K562 (cell line): ENCODE data around the gene PAIP2.
"Not testable (repeated sequence)": the region's sequence is repeated elsewhere in the genome, so short reads cannot be mapped to it uniquely, and the experiment has no call there.

Experiments used
- CAMTA2 ChIP-seq: fragments of 250-450 bp; sonication (Bioruptor Pico); conservative IDR thresholded peaks from 2 replicates; pipeline ENCODE4 v1.5.1; 2022
- CTCF ChIP-seq, 3 experiments: IDR thresholded peaks in 2 of 3; conservative IDR thresholded peaks in 1 of 3; 2 replicates each; pipeline ENCODE4 v1.5.1; 2011 to 2012; ENCODE audit warnings: low read length in 3 of 3, mild to moderate bottlenecking in 3 of 3, control low read depth in 2 of 3, improper control_type of control experiment in 1 of 3, inconsistent platforms in 1 of 3, low read depth in 1 of 3, mixed read lengths in 1 of 3, moderate library complexity in 1 of 3; ENCODE audit not compliant: insufficient read depth in 2 of 3
- EP300 ChIP-seq: IDR thresholded peaks from 2 replicates; pipeline ENCODE4 v1.6.1; 2012; ENCODE audit warnings: low read length, improper control_type of control experiment
- MTA2 ChIP-seq: fragments of 450-650 bp; IDR thresholded peaks from 2 replicates; pipeline ENCODE4 v1.6.1; 2016; ENCODE audit warnings: low read depth
- NRF1 ChIP-seq, 2 experiments: fragments of 450-650 bp; IDR thresholded peaks in 1 of 2; conservative IDR thresholded peaks in 1 of 2; 2 replicates each; pipeline ENCODE4 v1.6.1; 2014; ENCODE audit warnings: mild to moderate bottlenecking in 2 of 2
- PCBP2 ChIP-seq: fragments of 200-400 bp; formaldehyde crosslinking; IDR thresholded peaks from 2 replicates; pipeline ENCODE4 v1.6.1; 2018; ENCODE audit warnings: low read length, low read depth, mild to moderate bottlenecking, moderate library complexity; ENCODE audit not compliant: poor library complexity, severe bottlenecking
- RAD21 ChIP-seq, 2 experiments: fragments of 250-450 bp in 1 of 2; fragments of 450-650 bp in 1 of 2; sonication (Bioruptor Pico) in 1 of 2; formaldehyde crosslinking in 1 of 2; IDR thresholded peaks in 1 of 2; conservative IDR thresholded peaks in 1 of 2; 2 replicates each; pipeline versions ENCODE4 v1.4.0 to v1.8.0; 2020 to 2022; ENCODE audit warnings: mild to moderate bottlenecking in 2 of 2, moderate library complexity in 1 of 2
- SMARCB1 ChIP-seq: IDR thresholded peaks from 2 replicates; pipeline ENCODE4 v1.6.1; 2011; ENCODE audit warnings: improper control_type of control experiment, low read depth; ENCODE audit not compliant: insufficient read length
- SP1 ChIP-seq: sonication (generic); formaldehyde crosslinking; IDR thresholded peaks from 2 replicates; pipeline ENCODE4 v1.8.1; 2022; ENCODE audit warnings: mild to moderate bottlenecking, missing genetic modification reagents
- ZBTB49 ChIP-seq: sonication (generic); formaldehyde crosslinking; IDR thresholded peaks from 2 replicates; pipeline ENCODE4 v1.8.0; 2022; ENCODE audit warnings: missing genetic modification reagents, mild to moderate bottlenecking, borderline replicate concordance
- ZNF140 ChIP-seq: fragments of 250-450 bp; sonication (Bioruptor Pico); IDR thresholded peaks from 2 replicates; pipeline ENCODE4 v1.8.0; 2021; ENCODE audit warnings: moderate library complexity, mild to moderate bottlenecking, inconsistent platforms
- TF ChIP-seq, protein P1 (sequence below), 2 experiments: fragments of 450-650 bp; formaldehyde crosslinking in 1 of 2; IDR thresholded peaks; 2 replicates each; pipeline versions ENCODE4 v1.4.0 to v1.6.1; 2014 to 2020; ENCODE audit warnings: mild to moderate bottlenecking in 2 of 2, borderline replicate concordance in 1 of 2, low read depth in 1 of 2

- not testable (repeated sequence) for TF ChIP-seq PCBP2; NRF1 (conservative IDR thresholded peaks at IDR 0.05 in 1 of 2, IDR thresholded peaks at IDR 0.05 in 1 of 2); SP1 (CRISPR knock-in tag); RAD21 (CRISPR knock-in tag; conservative IDR thresholded peaks at IDR 0.05 in 1 of 2, IDR thresholded peaks at IDR 0.05 in 1 of 2); ZBTB49 (CRISPR knock-in tag); SMARCB1; EP300; CAMTA2 (CRISPR knock-in tag); ZNF140; MTA2; CTCF (IDR thresholded peaks at IDR 0.05 in 2 of 3, conservative IDR thresholded peaks at IDR 0.05 in 1 of 3; ENCODE audit: insufficient read depth in 2 of 3, low read depth in 1 of 3, low read length in 3 of 3)
- TF ChIP-seq, protein P1, sequence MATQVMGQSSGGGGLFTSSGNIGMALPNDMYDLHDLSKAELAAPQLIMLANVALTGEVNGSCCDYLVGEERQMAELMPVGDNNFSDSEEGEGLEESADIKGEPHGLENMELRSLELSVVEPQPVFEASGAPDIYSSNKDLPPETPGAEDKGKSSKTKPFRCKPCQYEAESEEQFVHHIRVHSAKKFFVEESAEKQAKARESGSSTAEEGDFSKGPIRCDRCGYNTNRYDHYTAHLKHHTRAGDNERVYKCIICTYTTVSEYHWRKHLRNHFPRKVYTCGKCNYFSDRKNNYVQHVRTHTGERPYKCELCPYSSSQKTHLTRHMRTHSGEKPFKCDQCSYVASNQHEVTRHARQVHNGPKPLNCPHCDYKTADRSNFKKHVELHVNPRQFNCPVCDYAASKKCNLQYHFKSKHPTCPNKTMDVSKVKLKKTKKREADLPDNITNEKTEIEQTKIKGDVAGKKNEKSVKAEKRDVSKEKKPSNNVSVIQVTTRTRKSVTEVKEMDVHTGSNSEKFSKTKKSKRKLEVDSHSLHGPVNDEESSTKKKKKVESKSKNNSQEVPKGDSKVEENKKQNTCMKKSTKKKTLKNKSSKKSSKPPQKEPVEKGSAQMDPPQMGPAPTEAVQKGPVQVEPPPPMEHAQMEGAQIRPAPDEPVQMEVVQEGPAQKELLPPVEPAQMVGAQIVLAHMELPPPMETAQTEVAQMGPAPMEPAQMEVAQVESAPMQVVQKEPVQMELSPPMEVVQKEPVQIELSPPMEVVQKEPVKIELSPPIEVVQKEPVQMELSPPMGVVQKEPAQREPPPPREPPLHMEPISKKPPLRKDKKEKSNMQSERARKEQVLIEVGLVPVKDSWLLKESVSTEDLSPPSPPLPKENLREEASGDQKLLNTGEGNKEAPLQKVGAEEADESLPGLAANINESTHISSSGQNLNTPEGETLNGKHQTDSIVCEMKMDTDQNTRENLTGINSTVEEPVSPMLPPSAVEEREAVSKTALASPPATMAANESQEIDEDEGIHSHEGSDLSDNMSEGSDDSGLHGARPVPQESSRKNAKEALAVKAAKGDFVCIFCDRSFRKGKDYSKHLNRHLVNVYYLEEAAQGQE (IDR thresholded peaks at IDR 0.05; ENCODE audit: borderline replicate concordance): not testable (repeated sequence)
- TF ChIP-seq, protein P1 (CRISPR knock-in tag; IDR thresholded peaks at IDR 0.05; ENCODE audit: low read depth): not testable (repeated sequence)
These were observed 30.9 kb upstream of the PAIP2 start for GRCh38 chr5:139310715-139311186.
